Thyroid gland (tissue), 4 donors: ENCODE measurements around the gene CDPF1.

ENCODE experiments used
- CTCF ChIP-seq, 6 experiments: fragments of 200-600 bp in 3 of 6; fragments of 450-650 bp in 3 of 6; sonication (generic) in 3 of 6; IDR thresholded peaks; one replicate each; pipeline ENCODE4 v1.5.1; 2016 to 2019; ENCODE audit warnings: antibody characterized with exemption in 6 of 6, mild to moderate bottlenecking in 2 of 6, inconsistent platforms in 1 of 6, moderate library complexity in 1 of 6
- POLR2A ChIP-seq, 2 donors: fragments of 450-650 bp; IDR thresholded peaks; one replicate each; pipeline ENCODE4 v1.6.1; 2017; ENCODE audit warnings: antibody characterized with exemption in 2 of 2, mild to moderate bottlenecking in 2 of 2, moderate library complexity in 1 of 2

- no peak for TF ChIP-seq CTCF (IDR thresholded peaks at IDR 0.05)
- TF ChIP-seq POLR2A (IDR thresholded peaks at IDR 0.05) = no peak
Observed at GRCh38 chr22:46281866-46282678, 32.0 kb upstream of the CDPF1 start.
